Measurements from ENCODE around the gene LSM7.

Gene LSM7

DNA sequence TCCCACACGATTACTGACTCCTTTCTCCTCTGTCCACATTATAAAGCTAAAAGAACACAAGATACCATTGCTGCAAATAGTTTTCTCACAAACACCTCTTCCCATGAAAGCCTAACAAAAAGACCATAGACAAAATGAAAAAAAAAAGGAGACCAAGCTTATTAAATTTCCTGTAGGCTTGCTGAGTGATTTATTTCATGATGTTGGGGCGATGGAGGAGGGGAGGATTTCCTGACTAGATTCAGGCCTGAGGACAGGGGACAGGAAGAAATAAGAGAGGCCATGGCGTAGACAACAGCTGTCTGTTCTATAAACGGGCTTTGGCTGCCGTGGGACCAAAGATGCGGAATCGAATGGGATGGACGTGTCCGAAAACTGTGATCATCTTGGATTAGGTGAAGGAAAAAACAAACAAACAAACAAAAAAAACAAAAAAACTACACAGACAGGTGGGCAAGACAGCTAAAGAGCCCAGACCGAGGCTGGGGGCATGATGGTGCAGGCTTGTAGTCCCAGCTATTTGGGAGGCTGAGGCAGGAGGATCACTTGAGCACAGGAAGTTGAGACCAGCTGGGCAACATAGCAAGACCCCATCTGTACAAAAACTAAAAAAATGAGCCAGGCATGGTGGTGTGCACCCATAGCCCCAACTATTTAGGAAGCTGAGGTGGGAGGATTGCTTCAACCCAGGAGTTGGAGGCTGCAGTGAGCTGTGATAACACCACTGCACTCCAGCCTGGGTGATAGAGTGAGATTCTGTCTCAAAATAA lies 37.0 kb upstream of the LSM7 start:
- no peak overlapping the region for H3K27ac ChIP-seq
- TF ChIP-seq, protein P1, sequence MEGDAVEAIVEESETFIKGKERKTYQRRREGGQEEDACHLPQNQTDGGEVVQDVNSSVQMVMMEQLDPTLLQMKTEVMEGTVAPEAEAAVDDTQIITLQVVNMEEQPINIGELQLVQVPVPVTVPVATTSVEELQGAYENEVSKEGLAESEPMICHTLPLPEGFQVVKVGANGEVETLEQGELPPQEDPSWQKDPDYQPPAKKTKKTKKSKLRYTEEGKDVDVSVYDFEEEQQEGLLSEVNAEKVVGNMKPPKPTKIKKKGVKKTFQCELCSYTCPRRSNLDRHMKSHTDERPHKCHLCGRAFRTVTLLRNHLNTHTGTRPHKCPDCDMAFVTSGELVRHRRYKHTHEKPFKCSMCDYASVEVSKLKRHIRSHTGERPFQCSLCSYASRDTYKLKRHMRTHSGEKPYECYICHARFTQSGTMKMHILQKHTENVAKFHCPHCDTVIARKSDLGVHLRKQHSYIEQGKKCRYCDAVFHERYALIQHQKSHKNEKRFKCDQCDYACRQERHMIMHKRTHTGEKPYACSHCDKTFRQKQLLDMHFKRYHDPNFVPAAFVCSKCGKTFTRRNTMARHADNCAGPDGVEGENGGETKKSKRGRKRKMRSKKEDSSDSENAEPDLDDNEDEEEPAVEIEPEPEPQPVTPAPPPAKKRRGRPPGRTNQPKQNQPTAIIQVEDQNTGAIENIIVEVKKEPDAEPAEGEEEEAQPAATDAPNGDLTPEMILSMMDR (conservative IDR thresholded peaks at IDR 0.05), result no peak

DNA sequence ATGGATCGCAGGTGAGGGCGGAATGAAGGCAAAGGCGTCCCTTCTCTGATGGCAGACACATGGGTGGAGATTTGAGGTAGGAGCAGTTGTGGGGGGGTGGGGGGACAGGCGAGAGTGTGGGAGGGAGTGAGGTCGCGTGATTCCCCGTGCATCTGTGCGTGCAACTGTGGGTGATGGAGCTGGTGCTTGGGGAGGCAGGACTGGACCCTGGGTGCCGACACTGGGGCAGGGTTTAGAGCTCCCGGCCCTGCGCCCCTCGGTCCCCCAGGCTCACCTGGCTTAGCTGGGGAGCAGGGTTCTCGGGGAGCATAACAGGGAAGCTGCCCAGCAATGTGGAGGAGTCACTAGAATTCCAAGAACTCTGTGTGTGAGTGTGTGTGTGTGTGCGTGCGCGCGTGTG lies 35.0 kb upstream of the LSM7 start:
- H3K27ac ChIP-seq, result no peak overlapping the region
- TF ChIP-seq, protein P1 (conservative IDR thresholded peaks at IDR 0.05), result no peak

DNA sequence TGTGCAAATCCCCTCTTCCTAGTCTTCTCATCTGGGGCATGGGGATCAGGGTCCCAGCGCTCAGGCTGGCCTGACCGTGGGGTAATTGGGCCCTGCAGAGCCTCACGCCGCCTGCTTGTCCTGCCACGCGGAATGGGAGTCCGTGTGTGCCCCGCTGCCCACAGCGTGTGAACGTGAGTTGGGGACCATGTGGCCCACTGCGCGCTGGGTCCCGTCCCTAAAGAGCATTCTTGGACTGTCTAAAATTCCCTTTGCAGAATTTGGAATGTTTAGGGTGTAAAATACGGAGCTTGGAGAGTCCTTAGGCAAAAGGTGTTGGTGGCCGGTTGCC lies 34.5 kb upstream of the LSM7 start:
- H3K27ac ChIP-seq, result no peak overlapping the region
- TF ChIP-seq, protein P1 (conservative IDR thresholded peaks at IDR 0.05), result no peak

DNA sequence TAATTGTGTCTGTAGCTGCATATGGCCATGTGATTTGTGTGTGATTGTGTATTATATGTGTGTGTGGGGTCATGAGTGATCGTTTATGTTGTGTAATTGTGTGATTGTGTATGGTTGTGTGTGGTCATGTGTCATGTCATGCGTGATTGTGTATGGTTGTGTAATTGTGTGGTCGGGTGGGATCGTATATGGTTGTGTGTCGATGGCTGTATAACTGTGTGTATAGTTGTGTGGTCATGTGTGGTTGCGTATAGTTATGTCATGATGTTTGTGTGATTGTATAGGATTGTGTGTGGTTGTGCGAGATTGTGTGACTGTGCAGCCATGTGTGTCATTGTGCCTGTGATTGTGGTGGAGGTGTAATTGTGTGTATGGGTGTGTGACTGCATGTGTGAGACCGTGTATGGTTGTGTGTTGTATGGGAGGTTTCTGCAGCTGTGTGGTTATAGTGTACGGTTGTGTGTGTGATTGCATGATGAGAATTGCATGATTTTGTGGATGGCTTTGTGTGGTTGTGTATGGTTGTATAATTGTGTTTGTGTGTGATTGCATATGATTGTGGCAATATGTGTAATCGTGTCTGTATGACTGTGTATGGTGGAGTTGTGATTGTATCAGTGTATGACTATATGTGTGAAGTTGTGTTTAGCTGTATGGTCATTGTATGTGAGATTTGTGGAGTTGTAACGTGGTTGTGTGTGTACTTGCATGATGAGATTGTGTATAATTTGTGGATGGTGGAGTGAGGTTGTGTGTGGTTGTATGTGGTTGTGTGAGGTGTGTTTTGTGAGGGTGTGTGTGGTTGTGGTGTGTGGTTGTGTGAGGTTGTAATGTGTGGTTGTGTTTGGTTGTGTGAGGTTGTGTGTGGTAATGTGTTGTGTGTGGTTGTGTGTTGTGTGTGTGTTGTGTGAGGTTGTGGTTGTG lies 33.9 kb upstream of the LSM7 start:
- TF ChIP-seq, protein P1 (conservative IDR thresholded peaks at IDR 0.05), result no peak

DNA sequence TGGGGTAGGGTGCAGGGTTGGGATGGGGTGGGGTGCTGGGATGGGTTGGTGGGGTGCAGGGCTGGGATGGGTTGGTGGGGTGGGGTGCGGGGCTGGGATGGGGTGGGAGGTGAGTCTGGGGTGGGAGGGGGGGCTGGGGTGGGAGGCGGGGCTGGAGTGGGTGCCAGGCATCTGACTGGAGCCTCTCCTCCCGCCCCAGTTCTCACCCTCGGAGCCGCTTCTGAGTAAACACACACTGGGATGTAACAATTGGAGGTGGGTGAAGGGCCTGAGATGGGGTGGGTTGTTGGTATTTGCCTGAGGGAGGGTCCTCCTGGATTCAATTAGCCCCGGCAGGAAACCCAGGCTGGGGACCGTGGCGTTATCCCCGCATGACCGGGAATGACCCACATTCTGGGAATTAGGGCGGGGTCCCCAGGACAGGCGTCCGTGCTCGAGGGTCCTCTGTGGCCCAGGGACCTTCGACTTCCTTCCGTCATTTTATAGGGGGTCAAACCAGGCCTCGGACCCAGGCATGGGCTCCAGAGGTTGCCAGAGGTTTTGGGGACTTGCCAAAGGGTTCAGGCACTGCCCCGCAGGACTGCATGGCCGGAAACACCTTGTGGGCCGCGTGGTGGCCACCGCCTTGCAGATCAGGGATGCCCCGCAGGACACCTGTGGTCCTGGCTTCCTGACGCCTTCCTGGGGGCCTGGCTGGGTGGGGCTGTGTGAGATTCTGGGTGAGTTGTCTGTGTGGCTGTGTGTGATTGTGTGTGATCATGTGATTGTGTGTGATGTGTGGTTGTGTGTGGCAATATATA lies 33.1 kb upstream of the LSM7 start:
- TF ChIP-seq, protein P1 (conservative IDR thresholded peaks at IDR 0.05), result no peak
- H3K27ac ChIP-seq, result no peak overlapping the region

More for the DNA sequence above, 33.9 kb upstream of the LSM7 start:
- no peak overlapping the region for H3K27ac ChIP-seq

DNA sequence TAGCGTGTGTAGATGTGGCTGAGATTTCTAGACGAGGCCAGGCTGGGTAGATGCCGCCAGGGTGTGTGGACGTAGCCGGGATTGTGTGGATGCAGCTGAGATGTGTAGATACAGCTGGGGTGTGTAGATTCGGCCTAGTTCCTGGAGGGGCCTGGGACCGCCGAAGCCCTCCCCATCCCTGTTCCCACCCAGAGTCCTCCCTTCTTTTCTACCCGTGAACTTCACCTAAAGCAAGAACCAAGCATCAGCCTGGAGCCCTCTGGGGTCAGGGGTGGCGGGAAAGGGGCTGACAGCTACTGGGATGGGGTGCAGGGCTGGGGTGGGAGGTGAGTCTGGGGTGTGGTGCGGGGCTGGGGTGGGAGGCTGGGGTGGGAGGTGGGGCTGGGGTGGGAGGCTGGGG lies 32.4 kb upstream of the LSM7 start:
- TF ChIP-seq, protein P1 (conservative IDR thresholded peaks at IDR 0.05), result no peak

More for the DNA sequence above, 32.4 kb upstream of the LSM7 start:
- H3K27ac ChIP-seq, result no peak overlapping the region

All from VCaP (cell line).